HG03571 (cell line): ENCODE data around the gene COL12A1.
"Not testable (repeated sequence)": the region's sequence is repeated elsewhere in the genome, so short reads cannot be mapped to it uniquely, and the experiment has no call there.

Source experiments
- ATAC-seq: cut with Tn5 transposase; IDR thresholded peaks from one replicate; pipeline ENCODE4 v1.9.1; 2021; ENCODE audit not compliant: unreplicated experiment

COL12A1 gene

GRCh38 chr6:75213112-75213511 lies 7.3 kb upstream of the COL12A1 start:
- no peak for ATAC-seq

GRCh38 chr6:75211920-75212590 lies 6.2 kb upstream of the COL12A1 start:
- ATAC-seq: no peak

- no peak for ATAC-seq
Measured at GRCh38 chr6:75210885-75211739, 5.3 kb upstream of the COL12A1 start.

DNA sequence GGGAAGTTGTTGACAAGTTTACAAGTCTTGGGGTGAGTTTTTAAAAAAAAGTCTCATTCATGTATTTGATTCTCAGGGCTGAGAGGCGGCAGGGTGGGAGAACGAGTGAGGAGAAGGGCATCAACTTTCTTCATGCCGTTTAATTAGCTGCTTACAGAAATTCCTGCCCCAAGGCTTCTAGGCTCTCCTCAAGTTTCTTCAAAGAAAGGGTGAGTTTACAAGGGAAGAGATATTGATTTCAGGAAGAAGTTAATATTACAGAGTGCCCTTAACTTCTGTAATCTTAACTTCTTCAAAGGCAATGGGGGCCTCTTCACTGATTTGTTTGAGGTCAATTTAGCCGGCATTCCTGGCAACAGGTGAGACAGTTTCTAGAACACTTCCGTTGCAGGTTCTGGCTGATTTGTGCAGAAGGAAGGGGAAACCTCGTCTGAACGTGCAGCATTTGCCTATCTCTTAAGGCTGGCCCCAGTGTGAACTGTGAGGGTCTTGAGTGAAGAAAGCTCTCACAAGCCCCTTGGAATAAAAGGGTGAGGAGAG lies 3.4 kb upstream of the COL12A1 start:
- no peak for ATAC-seq

- peak; percentile 72 for ATAC-seq
Measured at GRCh38 chr6:75208298-75209183, 2.7 kb upstream of the COL12A1 start.

- no peak for ATAC-seq
Measured at GRCh38 chr6:75206576-75207342, 906 bp upstream of the COL12A1 start.

DNA sequence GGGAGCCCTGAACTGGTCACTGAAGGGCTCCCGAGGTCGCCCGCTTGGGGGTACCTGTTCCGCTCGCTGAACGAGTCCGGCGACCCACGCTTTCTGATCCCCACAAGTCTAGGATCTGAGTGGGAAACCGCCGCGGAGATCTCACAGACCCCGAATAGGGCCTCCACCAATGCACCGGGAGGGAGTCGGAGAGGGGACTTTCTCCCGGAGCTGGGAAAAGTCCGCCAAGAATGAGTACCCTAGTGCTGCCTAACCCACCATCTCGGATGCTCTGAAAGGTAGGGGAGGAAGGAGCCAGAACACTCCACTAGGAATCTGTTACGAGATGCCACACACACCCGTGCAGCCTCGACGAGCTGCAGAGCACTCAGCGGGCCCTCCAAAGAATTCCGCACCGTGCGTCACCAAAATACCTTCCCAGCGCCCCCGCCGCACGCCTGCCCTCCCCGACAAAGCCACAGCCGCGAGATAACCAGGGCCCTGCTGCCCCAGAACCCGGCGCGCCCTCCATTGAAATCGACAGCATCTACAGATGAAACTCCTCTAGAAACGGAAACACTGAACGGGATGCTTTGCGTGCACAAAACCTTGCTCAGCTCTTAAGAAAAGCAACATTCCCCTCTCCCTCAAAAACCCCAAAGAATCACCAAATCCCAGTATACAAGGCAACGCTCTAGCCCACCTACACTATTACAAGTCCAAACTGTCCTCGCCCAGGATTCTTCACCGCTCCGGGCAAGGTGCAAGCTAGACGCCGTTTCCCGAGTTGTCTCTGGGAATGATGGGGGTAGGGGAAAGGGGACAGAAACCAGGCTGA lies 686 bp downstream of the COL12A1 start:
- ATAC-seq: no peak

DNA sequence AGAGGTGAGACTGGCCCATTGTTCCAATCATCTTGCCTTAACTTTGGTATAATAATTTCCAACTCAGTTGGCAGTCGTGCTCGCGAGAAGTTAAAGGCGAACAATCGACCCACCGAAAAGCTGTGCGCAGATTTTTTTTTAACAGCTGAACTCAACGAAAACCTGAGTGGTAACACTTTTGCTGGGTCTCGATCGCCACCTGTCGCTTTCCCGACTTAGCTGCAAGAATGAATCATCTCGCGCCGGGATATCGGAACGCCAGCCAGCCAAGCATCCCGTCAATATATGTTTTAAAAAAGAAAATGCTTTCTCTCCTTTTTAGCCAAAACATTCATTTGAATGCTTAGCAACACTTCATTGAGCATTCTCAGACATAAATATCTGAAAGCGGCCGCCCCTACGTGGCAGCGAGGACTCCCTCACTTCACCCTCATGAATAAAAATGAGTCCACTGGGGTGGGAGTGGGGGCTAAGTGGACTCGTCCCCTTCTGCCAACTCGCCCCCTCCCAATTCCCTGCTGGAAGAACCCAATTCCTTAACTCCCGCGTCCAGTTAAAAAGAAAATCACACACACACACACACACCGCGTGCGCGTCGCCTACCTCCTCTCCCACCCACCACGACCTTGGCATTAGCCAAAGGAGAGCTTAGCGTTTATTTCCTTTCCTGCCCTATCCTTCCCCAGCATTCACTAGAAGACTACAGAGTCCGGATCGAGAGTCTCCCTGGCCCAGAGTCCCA lies 1.5 kb downstream of the COL12A1 start:
- ATAC-seq: no peak

GRCh38 chr6:75203721-75204120 lies 2.1 kb downstream of the COL12A1 start:
- no peak for ATAC-seq

DNA sequence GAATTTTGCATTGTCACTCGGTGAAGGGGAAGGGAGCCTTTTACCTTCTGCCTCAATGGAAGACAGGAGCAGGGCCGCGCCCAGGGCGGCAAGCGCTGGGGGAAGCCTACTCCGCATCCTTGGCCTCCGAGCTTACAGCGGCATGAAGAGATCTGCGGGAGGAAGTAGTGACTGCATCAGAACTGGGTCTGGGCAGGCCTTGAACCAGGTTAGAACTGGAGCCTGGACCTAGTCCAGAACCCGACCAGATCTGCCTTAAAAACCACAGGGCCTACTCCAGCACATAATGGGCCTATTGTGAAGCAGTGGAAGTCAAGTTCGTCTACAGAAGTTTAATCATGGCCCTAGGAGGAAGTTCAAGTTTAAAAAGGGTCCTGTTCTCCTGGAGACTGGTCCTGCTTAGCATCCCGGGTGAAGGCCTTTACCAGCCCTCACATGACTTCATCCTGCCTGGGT lies 3.1 kb downstream of the COL12A1 start:
- no peak for ATAC-seq

DNA sequence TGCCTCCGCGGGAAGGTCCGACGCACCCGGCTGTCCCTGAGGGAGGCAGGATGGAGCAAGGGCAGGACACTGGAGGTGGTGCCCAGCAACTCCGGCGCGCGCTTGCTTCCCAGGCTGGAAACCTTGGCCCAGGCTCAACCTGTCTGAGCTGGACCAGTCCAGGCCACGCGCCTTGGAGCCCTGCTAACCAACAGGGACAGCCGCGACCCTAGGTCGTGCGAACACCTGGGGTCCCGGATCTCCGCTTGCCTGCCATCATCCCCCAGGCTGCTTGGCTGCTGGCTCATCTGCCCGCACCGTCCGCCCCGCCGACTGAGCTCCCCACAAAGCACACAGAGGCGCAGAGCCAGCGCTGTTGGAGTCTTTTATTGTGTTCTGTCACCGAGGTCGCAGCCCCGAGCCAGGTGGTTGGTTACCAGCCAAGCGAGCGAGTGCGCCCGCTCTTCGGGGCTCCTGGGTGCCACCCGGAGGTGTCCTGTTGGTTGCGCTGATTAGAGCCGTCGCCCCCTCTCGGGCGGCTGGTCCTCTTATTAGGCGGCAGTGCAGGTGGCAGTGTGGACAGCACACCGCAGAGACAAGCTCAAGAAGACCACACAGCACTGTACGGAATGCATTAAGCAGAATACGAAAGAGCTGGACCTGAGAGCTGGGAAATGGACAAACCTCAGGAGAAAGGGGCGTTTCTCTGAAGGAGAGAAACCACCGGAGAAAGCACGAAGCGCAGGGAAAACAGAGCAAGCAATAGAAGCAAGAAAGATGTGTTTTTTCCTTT lies 3.8 kb downstream of the COL12A1 start:
- no peak for ATAC-seq

DNA sequence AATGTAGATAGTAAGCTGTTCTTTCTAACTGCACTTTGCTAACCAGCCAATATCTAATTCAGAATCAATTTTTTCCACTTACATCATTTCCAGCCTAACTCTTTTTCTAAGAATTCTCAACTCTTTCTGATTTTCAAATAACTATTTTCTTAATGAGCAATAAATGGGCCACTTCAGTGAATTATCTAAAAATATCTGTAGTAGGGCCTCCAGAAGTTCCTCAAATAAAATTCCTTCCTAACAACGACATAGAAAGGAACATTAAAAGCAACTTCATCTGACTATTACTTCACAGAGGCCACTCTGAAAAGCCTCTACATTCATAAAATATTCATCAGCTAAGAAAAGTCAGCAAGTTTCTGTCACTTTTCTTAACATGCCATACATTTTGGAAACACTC lies 4.8 kb downstream of the COL12A1 start:
- no peak for ATAC-seq

DNA sequence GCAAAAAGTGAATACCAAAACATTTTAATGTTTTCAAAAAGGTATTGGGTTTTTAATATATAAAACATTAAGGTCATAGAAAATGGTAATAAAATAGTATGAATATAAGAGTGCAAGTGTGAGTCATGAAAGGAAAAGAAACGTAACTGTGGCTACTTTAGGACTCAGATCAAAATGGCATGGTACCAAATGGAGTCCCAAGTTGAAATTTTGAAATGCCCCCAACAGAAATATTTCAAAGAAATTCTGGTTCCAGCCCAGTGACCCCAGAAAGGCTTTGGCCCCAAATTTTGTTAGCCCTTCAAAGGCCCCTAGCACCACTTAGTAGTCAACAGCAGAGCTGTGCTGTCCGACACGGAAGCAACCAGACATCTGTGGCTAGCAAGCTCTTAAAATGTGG lies 6.0 kb downstream of the COL12A1 start:
- no peak for ATAC-seq

DNA sequence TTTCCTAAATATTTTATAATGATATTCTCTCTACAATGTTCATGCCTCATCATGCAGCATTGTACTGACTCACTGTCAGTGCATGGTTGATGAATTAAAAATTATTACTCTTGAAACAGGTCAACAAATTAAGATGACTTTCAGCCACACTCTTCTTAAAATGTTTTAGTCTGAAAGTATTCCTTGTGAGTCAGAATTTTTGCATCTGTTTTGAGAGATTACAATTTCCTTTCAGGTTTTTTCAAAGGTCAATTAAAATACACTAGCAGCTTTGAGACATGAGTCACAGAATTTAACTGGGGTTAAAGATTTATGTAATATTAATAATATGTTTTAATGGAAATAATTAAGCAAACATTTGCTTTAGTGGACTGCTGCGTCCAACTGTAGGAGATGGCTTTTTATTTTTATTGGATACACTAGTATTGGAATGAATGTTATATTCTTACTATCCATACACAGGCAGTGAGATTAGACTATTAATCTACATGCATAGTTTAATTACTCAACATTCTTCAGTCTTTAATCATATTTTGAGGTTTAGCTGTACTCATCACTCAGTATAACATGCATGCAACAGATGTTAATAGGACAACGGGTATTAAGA lies 9.7 kb downstream of the COL12A1 start:
- ATAC-seq: no peak

DNA sequence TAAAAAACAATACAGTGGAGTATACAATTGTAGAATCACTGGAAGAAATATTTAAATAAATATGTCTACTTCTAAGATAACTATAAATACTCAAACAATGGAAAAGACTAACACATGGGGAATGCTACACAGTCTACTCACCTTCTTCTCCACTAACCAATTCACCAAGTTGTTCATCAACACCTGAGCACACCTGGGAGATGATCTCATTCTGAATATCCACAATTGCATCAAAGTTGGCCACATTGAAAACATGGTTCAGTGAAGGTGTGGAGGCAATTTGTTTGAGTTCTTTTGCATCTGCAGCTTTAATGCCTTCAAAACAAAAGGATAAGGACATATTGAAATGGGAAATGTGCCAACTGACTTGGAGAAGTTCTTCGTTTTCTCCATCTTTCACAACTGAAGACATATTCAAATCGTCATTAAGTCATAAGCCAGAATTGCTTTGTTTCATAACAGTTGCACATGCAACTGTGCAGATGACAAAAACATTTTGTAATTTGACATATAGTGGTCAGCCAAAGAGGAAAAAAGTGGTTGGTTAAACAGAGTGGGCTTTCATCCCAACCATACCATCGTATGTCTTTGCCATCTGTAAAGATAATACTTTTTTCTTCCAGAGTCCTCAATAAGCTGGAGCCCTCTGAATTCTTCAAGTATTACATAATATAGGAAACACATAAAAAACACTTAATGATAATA lies 17.5 kb downstream of the COL12A1 start:
- no peak for ATAC-seq

GRCh38 chr6:75186581-75186980 lies 19.3 kb downstream of the COL12A1 start:
- not testable (repeated sequence) for ATAC-seq

DNA sequence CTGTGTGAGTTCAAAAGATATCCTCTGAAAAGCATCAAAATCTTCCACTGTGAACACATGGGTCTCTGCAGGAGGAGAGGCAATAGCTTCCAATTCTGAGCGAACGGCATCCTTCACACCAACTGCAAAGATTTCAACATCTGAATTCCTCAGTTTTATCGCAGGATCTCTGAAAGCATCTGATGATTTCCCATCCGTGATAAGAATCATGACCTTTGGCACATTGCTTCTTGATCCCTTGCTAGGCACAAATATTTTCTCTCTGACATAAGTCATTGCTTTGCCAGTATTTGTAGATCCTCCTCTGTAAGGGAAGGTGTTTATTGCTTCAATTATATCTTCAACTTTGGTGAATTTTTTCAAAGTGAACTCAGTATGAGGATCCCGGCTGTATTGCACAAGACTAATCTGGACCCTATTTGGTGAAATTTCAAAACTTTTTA lies 22.7 kb downstream of the COL12A1 start:
- ATAC-seq: no peak
